ENCODE results near the gene CEP350.

DNA sequence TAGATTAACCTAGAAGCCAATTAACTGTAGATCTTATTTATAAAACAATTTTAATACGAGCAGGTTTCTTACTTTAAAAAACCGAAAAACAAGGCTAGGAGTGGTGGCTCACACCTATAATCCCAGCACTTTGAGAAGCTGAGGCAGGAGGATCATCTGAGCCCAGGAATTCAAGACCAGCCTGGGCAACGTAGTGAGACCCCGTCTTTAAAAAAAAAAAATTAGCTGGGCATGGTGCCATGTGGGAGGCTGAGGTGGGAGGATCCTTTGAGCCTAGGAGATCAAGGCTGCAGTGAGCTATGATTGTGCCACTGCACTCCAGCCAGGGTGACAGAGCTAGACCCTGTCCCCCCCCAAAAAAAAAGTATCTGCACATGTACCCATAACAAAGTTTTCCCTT, 110.8 kb downstream of the CEP350 start:
- TF ChIP-seq, protein P1, sequence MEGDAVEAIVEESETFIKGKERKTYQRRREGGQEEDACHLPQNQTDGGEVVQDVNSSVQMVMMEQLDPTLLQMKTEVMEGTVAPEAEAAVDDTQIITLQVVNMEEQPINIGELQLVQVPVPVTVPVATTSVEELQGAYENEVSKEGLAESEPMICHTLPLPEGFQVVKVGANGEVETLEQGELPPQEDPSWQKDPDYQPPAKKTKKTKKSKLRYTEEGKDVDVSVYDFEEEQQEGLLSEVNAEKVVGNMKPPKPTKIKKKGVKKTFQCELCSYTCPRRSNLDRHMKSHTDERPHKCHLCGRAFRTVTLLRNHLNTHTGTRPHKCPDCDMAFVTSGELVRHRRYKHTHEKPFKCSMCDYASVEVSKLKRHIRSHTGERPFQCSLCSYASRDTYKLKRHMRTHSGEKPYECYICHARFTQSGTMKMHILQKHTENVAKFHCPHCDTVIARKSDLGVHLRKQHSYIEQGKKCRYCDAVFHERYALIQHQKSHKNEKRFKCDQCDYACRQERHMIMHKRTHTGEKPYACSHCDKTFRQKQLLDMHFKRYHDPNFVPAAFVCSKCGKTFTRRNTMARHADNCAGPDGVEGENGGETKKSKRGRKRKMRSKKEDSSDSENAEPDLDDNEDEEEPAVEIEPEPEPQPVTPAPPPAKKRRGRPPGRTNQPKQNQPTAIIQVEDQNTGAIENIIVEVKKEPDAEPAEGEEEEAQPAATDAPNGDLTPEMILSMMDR (IDR thresholded peaks at IDR 0.05; ENCODE audit: poor library complexity) = no peak
- TF ChIP-seq EZH2 (IDR thresholded peaks at IDR 0.05; ENCODE audit: borderline replicate concordance) (no peak), EZH2phosphoT487 (IDR thresholded peaks at IDR 0.05; ENCODE audit: low read depth, severe bottlenecking, unreplicated experiment) (no peak)
